Neural progenitor cell (in vitro differentiated cells): Measurements from ENCODE around the gene E2F8.

Source experiments
- EZH2 ChIP-seq: fragments of 200-600 bp; sonication (generic); IDR thresholded peaks from 2 replicates; pipeline ENCODE4 v1.6.1; 2017; ENCODE audit warnings: antibody characterized with exemption, mild to moderate bottlenecking, moderate library complexity
- EZH2phosphoT487 ChIP-seq: fragments of 200-600 bp; sonication (generic); IDR thresholded peaks from 2 replicates; pipeline ENCODE4 v1.6.1; 2017; ENCODE audit warnings: antibody characterized with exemption
- TF ChIP-seq, protein P1 (sequence below): fragments of 200-600 bp; sonication (generic); IDR thresholded peaks from 2 replicates; pipeline ENCODE4 v1.5.1; 2017; ENCODE audit warnings: antibody characterized with exemption, mild to moderate bottlenecking

- TF ChIP-seq, protein P1, sequence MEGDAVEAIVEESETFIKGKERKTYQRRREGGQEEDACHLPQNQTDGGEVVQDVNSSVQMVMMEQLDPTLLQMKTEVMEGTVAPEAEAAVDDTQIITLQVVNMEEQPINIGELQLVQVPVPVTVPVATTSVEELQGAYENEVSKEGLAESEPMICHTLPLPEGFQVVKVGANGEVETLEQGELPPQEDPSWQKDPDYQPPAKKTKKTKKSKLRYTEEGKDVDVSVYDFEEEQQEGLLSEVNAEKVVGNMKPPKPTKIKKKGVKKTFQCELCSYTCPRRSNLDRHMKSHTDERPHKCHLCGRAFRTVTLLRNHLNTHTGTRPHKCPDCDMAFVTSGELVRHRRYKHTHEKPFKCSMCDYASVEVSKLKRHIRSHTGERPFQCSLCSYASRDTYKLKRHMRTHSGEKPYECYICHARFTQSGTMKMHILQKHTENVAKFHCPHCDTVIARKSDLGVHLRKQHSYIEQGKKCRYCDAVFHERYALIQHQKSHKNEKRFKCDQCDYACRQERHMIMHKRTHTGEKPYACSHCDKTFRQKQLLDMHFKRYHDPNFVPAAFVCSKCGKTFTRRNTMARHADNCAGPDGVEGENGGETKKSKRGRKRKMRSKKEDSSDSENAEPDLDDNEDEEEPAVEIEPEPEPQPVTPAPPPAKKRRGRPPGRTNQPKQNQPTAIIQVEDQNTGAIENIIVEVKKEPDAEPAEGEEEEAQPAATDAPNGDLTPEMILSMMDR: no peak
- TF ChIP-seq EZH2: no peak
- TF ChIP-seq EZH2phosphoT487: no peak
Observed at GRCh38 chr11:19268909-19269308, 28.2 kb upstream of the E2F8 start.
